ENCODE results near the gene DDIAS. TPM values are rescaled to one million over a fixed set of nuclear protein-coding genes. Genes with fewer than 3 reads are reported as not detected.
A peak's percentile ranks its signal among the peaks of the same experiment; 100 is the strongest.
"Not testable (repeated sequence)": the region's sequence is repeated elsewhere in the genome, so short reads cannot be mapped to it uniquely, and the experiment has no call there.

DDIAS gene
- total and polyA plus RNA-seq, 2 donors (not counting 1 experiment from before 2014, with no cell fraction given) = 2.3 to 3.0 TPM

- no peaks in the 10 kb centered on the region for H3K9me3 ChIP-seq (ENCODE audit: control insufficient read depth, insufficient read depth, low read depth, low read length)
- H3K4me3 ChIP-seq (replicated peaks in 1 of 4; ENCODE audit: control extremely low read depth in 1 of 4, insufficient read depth in 1 of 4, low read depth in 3 of 4, low read length in 4 of 4) = no peak overlapping the region
- H3K27me3 ChIP-seq (ENCODE audit: control insufficient read depth, insufficient read depth, low read length) = no peaks in the 10 kb centered on the region
- H3K79me2 ChIP-seq (ENCODE audit: control insufficient read depth, insufficient read depth, low read length) = peaks cover 1% of the 10 kb centered on the region
- no peak overlapping the region for H3K27ac ChIP-seq (ENCODE audit: insufficient read depth, low read length)
- H4K20me1 ChIP-seq (ENCODE audit: control insufficient read depth, extremely low read depth, insufficient read depth, low read length) = no peaks in the 10 kb centered on the region
- H2AFZ ChIP-seq (ENCODE audit: low read length) = peak overlapping the region; percentile 41
- no peak overlapping the region for H3K4me2 ChIP-seq (ENCODE audit: extremely low read depth, insufficient read depth, low read length)
- H3K4me1 ChIP-seq (ENCODE audit: control insufficient read depth, extremely low read depth, insufficient read depth, low read length) = no peaks in the 10 kb centered on the region
- TF ChIP-seq CTCF (conservative IDR thresholded peaks at IDR 0.05 in 1 of 2, IDR thresholded peaks at IDR 0.05 in 1 of 2; ENCODE audit: low read depth in 1 of 2, low read length in 2 of 2) (no peak), EZH2 (IDR thresholded peaks at IDR 0.05; ENCODE audit: low read length, missing control alignments) (no peak)
- peak in 1 of 2 donors; percentile 50 for DNase-seq (ENCODE audit: low read depth in 2 of 2)
- no peak overlapping the region for H3K9ac ChIP-seq (ENCODE audit: insufficient read depth, low read length)
- H3K36me3 ChIP-seq (ENCODE audit: control insufficient read depth, insufficient read depth, low read length) = no peaks in the 10 kb centered on the region
Measured at GRCh38 chr11:82909015-82909640, 7.6 kb downstream of the DDIAS start.

GRCh38 chr11:82919786-82920185 is 18.2 kb downstream of the DDIAS start:
- not testable (repeated sequence) for H3K27me3 ChIP-seq (ENCODE audit: control insufficient read depth, insufficient read depth, low read length); H3K4me1 ChIP-seq (ENCODE audit: control insufficient read depth, extremely low read depth, insufficient read depth, low read length); H2AFZ ChIP-seq (ENCODE audit: low read length); H3K4me2 ChIP-seq (ENCODE audit: extremely low read depth, insufficient read depth, low read length); H3K9me3 ChIP-seq (ENCODE audit: control insufficient read depth, insufficient read depth, low read depth, low read length); DNase-seq (ENCODE audit: low read depth in 2 of 2); H3K9ac ChIP-seq (ENCODE audit: insufficient read depth, low read length); H3K27ac ChIP-seq (ENCODE audit: insufficient read depth, low read length); H3K36me3 ChIP-seq (ENCODE audit: control insufficient read depth, insufficient read depth, low read length); H4K20me1 ChIP-seq (ENCODE audit: control insufficient read depth, extremely low read depth, insufficient read depth, low read length); H3K4me3 ChIP-seq (replicated peaks in 1 of 4; ENCODE audit: control extremely low read depth in 1 of 4, insufficient read depth in 1 of 4, low read depth in 3 of 4, low read length in 4 of 4); H3K79me2 ChIP-seq (ENCODE audit: control insufficient read depth, insufficient read depth, low read length)

- H2AFZ ChIP-seq (ENCODE audit: low read length); H3K9me3 ChIP-seq (ENCODE audit: control insufficient read depth, insufficient read depth, low read depth, low read length); H3K4me3 ChIP-seq (replicated peaks in 1 of 4; ENCODE audit: control extremely low read depth in 1 of 4, insufficient read depth in 1 of 4, low read depth in 3 of 4, low read length in 4 of 4); DNase-seq (ENCODE audit: low read depth in 2 of 2); H3K27ac ChIP-seq (ENCODE audit: insufficient read depth, low read length); H3K79me2 ChIP-seq (ENCODE audit: control insufficient read depth, insufficient read depth, low read length); H3K36me3 ChIP-seq (ENCODE audit: control insufficient read depth, insufficient read depth, low read length); H3K9ac ChIP-seq (ENCODE audit: insufficient read depth, low read length); H3K4me1 ChIP-seq (ENCODE audit: control insufficient read depth, extremely low read depth, insufficient read depth, low read length); H3K4me2 ChIP-seq (ENCODE audit: extremely low read depth, insufficient read depth, low read length); H4K20me1 ChIP-seq (ENCODE audit: control insufficient read depth, extremely low read depth, insufficient read depth, low read length); H3K27me3 ChIP-seq (ENCODE audit: control insufficient read depth, insufficient read depth, low read length): not testable (repeated sequence)
Measured at GRCh38 chr11:82920227-82920626, 18.7 kb downstream of the DDIAS start.

GRCh38 chr11:82922396-82923173 is 21.0 kb downstream of the DDIAS start:
- not testable (repeated sequence) for H2AFZ ChIP-seq (ENCODE audit: low read length); DNase-seq (ENCODE audit: low read depth in 2 of 2); H4K20me1 ChIP-seq (ENCODE audit: control insufficient read depth, extremely low read depth, insufficient read depth, low read length); H3K36me3 ChIP-seq (ENCODE audit: control insufficient read depth, insufficient read depth, low read length); H3K27ac ChIP-seq (ENCODE audit: insufficient read depth, low read length); H3K9ac ChIP-seq (ENCODE audit: insufficient read depth, low read length); H3K4me3 ChIP-seq (replicated peaks in 1 of 4; ENCODE audit: control extremely low read depth in 1 of 4, insufficient read depth in 1 of 4, low read depth in 3 of 4, low read length in 4 of 4); H3K27me3 ChIP-seq (ENCODE audit: control insufficient read depth, insufficient read depth, low read length); H3K4me1 ChIP-seq (ENCODE audit: control insufficient read depth, extremely low read depth, insufficient read depth, low read length); H3K79me2 ChIP-seq (ENCODE audit: control insufficient read depth, insufficient read depth, low read length); H3K9me3 ChIP-seq (ENCODE audit: control insufficient read depth, insufficient read depth, low read depth, low read length); H3K4me2 ChIP-seq (ENCODE audit: extremely low read depth, insufficient read depth, low read length)
